ENCODE results near the gene PRICKLE1.

Gene PRICKLE1

GRCh38 chr12:42448841-42449240 is 140.7 kb downstream of the PRICKLE1 start:
- DNase-seq (ENCODE audit: low spot score), result no peak

GRCh38 chr12:42447371-42447786 is 142.2 kb downstream of the PRICKLE1 start:
- no peak for DNase-seq (ENCODE audit: low spot score)

- DNase-seq (ENCODE audit: low spot score), result no peak
Observed at GRCh38 chr12:42446761-42447160, 142.8 kb downstream of the PRICKLE1 start.

GRCh38 chr12:42445891-42446290 is 143.7 kb downstream of the PRICKLE1 start:
- no peak for DNase-seq (ENCODE audit: low spot score)

GRCh38 chr12:42444192-42444943 is 145.2 kb downstream of the PRICKLE1 start:
- DNase-seq (ENCODE audit: low spot score), result no peak

GRCh38 chr12:42442888-42443287 is 146.7 kb downstream of the PRICKLE1 start:
- no peak for DNase-seq (ENCODE audit: low spot score)

- no peak for DNase-seq (ENCODE audit: low spot score)
Observed at GRCh38 chr12:42442311-42442759, 147.2 kb downstream of the PRICKLE1 start.

GRCh38 chr12:42440608-42441007 is 148.9 kb downstream of the PRICKLE1 start:
- no peak for DNase-seq (ENCODE audit: low spot score)

- no peak for DNase-seq (ENCODE audit: low spot score)
Observed at GRCh38 chr12:42432517-42433140, 156.9 kb downstream of the PRICKLE1 start.

- no peak for DNase-seq (ENCODE audit: low spot score)
Observed at GRCh38 chr12:42428850-42429249, 160.7 kb downstream of the PRICKLE1 start.

GRCh38 chr12:42426746-42427145 is 162.8 kb downstream of the PRICKLE1 start:
- DNase-seq (ENCODE audit: low spot score), result no peak

GRCh38 chr12:42422785-42423184 is 166.8 kb downstream of the PRICKLE1 start:
- no peak for DNase-seq (ENCODE audit: low spot score)

- no peak for DNase-seq (ENCODE audit: low spot score)
Observed at GRCh38 chr12:42421844-42422779, 167.4 kb downstream of the PRICKLE1 start.

- no peak for DNase-seq (ENCODE audit: low spot score)
Observed at GRCh38 chr12:42420395-42420794, 169.2 kb downstream of the PRICKLE1 start.

GRCh38 chr12:42410340-42410739 is 179.2 kb downstream of the PRICKLE1 start:
- no peak for DNase-seq (ENCODE audit: low spot score)

- no peak for DNase-seq (ENCODE audit: low spot score)
Observed at GRCh38 chr12:42409471-42409870, 180.1 kb downstream of the PRICKLE1 start.

- no peak for DNase-seq (ENCODE audit: low spot score)
Observed at GRCh38 chr12:42407306-42407705, 182.2 kb downstream of the PRICKLE1 start.
